Fibroblast of skin of right biceps (primary cell): ENCODE measurements around the gene SYTL3.

ENCODE experiments used
- DNase-seq: peaks from one replicate; pipeline ENCODE4 v3.0.0-alpha.2; 2013

Gene SYTL3

GRCh38 chr6:158764183-158764849 is 114.5 kb downstream of the SYTL3 start:
- no peak for DNase-seq

- DNase-seq, result no peak
Observed at GRCh38 chr6:158764926-158765325, 115.1 kb downstream of the SYTL3 start.

- no peak for DNase-seq
Observed at GRCh38 chr6:158765499-158766068, 115.7 kb downstream of the SYTL3 start.

- DNase-seq, result no peak
Observed at GRCh38 chr6:158766621-158767455, 117.0 kb downstream of the SYTL3 start.

GRCh38 chr6:158767709-158768108 is 117.9 kb downstream of the SYTL3 start:
- DNase-seq, result no peak

GRCh38 chr6:158768436-158768835 is 118.6 kb downstream of the SYTL3 start:
- no peak for DNase-seq

GRCh38 chr6:158769234-158769770 is 119.4 kb downstream of the SYTL3 start:
- DNase-seq, result no peak

GRCh38 chr6:158769771-158770432 is 120.0 kb downstream of the SYTL3 start:
- DNase-seq, result no peak

- DNase-seq, result no peak
Observed at GRCh38 chr6:158770533-158771330, 120.9 kb downstream of the SYTL3 start.

GRCh38 chr6:158771399-158772152 is 121.7 kb downstream of the SYTL3 start:
- DNase-seq, result no peak

- DNase-seq, result no peak
Observed at GRCh38 chr6:158772172-158772571, 122.3 kb downstream of the SYTL3 start.

GRCh38 chr6:158772851-158773371 is 123.1 kb downstream of the SYTL3 start:
- peak; percentile 22 for DNase-seq

- no peak for DNase-seq
Observed at GRCh38 chr6:158773581-158774449, 124.0 kb downstream of the SYTL3 start.

GRCh38 chr6:158774717-158775449 is 125.0 kb downstream of the SYTL3 start:
- DNase-seq, result no peak

GRCh38 chr6:158775832-158776231 is 126.0 kb downstream of the SYTL3 start:
- DNase-seq, result no peak

GRCh38 chr6:158776737-158777136 is 126.9 kb downstream of the SYTL3 start:
- DNase-seq, result no peak

- no peak for DNase-seq
Observed at GRCh38 chr6:158777510-158777909, 127.7 kb downstream of the SYTL3 start.

GRCh38 chr6:158778005-158778527 is 128.2 kb downstream of the SYTL3 start:
- no peak for DNase-seq

GRCh38 chr6:158780246-158780884 is 130.5 kb downstream of the SYTL3 start:
- no peak for DNase-seq
